GM21515 (cell line): ENCODE measurements around the gene USP30.
"Not testable (repeated sequence)": the region's sequence is repeated elsewhere in the genome, so short reads cannot be mapped to it uniquely, and the experiment has no call there.

Experiments
- ATAC-seq: cut with Tn5 transposase; IDR thresholded peaks from one replicate; pipeline ENCODE4 v1.9.1; 2021; ENCODE audit not compliant: unreplicated experiment

The USP30 gene

GRCh38 chr12:109052097-109052413 lies 321 bp upstream of the USP30 start:
- ATAC-seq: no peak

GRCh38 chr12:109053382-109054123 lies 1.2 kb downstream of the USP30 start:
- peak; percentile 4 for ATAC-seq

GRCh38 chr12:109054124-109054513 lies 1.7 kb downstream of the USP30 start:
- ATAC-seq: not testable (repeated sequence)

GRCh38 chr12:109054520-109054919 lies 2.1 kb downstream of the USP30 start:
- no peak for ATAC-seq

- ATAC-seq: no peak
Observed at GRCh38 chr12:109056891-109057290, 4.5 kb downstream of the USP30 start.

- ATAC-seq: no peak
Observed at GRCh38 chr12:109057376-109057775, 5.0 kb downstream of the USP30 start.

- no peak for ATAC-seq
Observed at GRCh38 chr12:109058773-109059172, 6.4 kb downstream of the USP30 start.

- ATAC-seq: no peak
Observed at GRCh38 chr12:109064143-109064542, 11.8 kb downstream of the USP30 start.

GRCh38 chr12:109065154-109065852 lies 12.9 kb downstream of the USP30 start:
- ATAC-seq: no peak

- no peak for ATAC-seq
Observed at GRCh38 chr12:109065853-109066193, 13.4 kb downstream of the USP30 start.

GRCh38 chr12:109069307-109070271 lies 17.2 kb downstream of the USP30 start:
- no peak for ATAC-seq

- no peak for ATAC-seq
Observed at GRCh38 chr12:109074866-109075265, 22.5 kb downstream of the USP30 start.

- no peak for ATAC-seq
Observed at GRCh38 chr12:109082751-109083150, 30.4 kb downstream of the USP30 start.

GRCh38 chr12:109084425-109084824 lies 32.0 kb downstream of the USP30 start:
- ATAC-seq: no peak

- no peak for ATAC-seq
Observed at GRCh38 chr12:109085590-109085989, 33.2 kb downstream of the USP30 start.

- ATAC-seq: no peak
Observed at GRCh38 chr12:109087250-109087649, 34.9 kb downstream of the USP30 start.

- ATAC-seq: no peak
Observed at GRCh38 chr12:109088818-109089217, 36.4 kb downstream of the USP30 start.

GRCh38 chr12:109089683-109090082 lies 37.3 kb downstream of the USP30 start:
- no peak for ATAC-seq

- ATAC-seq: no peak
Observed at GRCh38 chr12:109092497-109093021, 40.2 kb downstream of the USP30 start.

- ATAC-seq: peak; percentile 61
Observed at GRCh38 chr12:109093022-109093918, 40.9 kb downstream of the USP30 start, which contains the start of gene ALKBH2. ALKBH2 (minus strand) TSS chr12:109093472; CDS start chr12:109092786, 686 bp downstream.
